ENCODE results near the gene CALN1.

- TF ChIP-seq CTCF (optimal IDR thresholded peaks at IDR 0.05 in 1 of 3, IDR thresholded peaks at IDR 0.05 in 1 of 3, conservative IDR thresholded peaks at IDR 0.05 in 1 of 3; ENCODE audit: extremely low read depth in 1 of 3, insufficient read depth in 2 of 3, low read length in 3 of 3) (no peak), EZH2 (IDR thresholded peaks at IDR 0.05; ENCODE audit: low read length) (no peak)
These were observed 34.7 kb upstream of the CALN1 start for GRCh38 chr7:72446591-72447462.
